ENCODE results near the gene PCBP4. TPM values are rescaled to one million over a fixed set of nuclear protein-coding genes. Genes with fewer than 3 reads are reported as not detected.

Gene PCBP4
- total RNA-seq = 20.1 and 26.0 TPM in 2 replicates

DNA sequence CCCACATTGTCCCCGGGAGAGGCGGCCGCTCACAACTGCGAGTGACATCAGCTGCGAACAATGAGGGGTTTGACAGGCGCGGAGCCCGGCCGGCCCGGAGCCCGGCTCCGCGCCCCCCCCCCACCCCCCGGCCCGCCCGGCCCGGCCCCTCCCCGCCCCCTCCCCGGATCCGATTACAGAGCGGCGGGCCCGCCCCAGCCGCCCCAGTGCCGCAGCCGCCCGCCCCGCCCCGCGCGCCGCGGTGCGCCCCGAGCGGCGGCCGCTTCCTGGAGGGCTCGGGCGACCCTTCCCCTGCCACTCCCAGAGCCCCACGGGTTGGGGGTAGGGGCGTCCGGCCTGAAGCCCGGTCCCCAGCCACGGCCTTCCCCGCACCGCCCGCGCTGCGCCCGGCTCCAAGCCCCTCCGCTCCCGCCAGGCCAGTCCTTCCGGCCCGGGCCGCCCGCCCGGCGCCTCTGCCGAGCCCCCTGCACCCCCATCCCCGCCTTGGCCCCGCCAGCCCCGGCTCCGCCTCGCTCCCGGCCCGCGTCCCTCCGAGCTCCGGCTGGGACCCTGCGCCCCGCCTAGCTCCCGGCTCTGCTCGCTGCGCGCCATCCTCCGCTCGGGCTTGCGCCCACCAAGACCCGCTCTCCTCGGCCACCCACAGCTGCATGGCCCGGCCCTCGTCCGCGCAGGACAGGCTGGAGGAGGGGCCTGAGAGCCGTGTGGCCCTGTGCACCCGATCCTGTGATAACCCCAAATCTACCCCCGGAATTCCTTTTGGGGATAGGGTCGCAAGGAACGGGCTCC is at the start of gene PCBP4:
TSS of gene PCBP4 (minus strand) at position 71 of the 786 bp plus-strand sequence. CDS start 6,214 bp downstream, outside the sequence.

DNA sequence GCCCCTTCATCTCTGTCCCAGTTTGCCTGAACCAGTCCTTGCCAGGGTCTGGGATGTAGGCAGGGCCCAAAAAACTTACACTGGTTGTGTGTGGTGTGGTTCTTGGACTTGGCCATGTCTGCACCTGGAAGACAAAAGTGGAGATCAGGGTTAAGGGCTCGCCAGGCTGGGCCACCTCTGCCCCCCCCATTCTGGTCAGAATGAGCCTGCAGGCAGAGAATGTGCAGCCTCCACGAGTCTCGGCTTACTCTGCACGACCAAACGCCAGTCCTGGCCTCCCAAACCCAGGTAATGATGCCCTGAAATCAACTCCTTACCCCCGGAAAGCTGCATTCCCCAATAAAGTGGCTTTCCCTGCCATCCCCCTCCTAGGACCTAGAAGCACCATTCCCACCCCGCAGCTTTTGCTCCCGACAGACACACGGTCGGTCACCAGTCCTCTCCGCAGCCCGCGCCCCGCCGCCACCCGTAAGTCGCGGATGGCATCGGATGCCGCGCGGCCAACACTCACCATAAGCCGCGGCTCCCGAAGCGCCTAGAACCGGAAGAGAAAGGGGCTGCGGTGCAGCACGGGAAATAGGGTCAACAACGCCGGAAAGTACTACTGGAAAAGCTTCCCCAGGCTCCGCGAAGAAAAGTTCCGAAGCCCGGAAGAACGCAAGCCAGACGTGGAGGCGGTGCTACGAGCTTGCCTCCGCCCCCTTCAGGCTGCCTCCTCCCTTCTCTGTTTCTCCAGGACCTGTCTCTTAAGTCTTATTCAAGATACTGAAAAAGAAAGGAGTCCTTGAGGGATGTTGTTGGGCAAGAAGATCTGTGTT is 28.3 kb upstream of the PCBP4 start, which contains the start of gene RPL29:
TSS of gene RPL29 (minus strand) at position 550 of the 818 bp plus-strand sequence. CDS start at position 116, 434 bp downstream.

GRCh38 chr3:51982838-51983577 is 15.8 kb upstream of the PCBP4 start, which contains the start of gene ACY1:
ACY1 (plus strand) TSS chr3:51983535; CDS start chr3:51984065, 530 bp downstream.

GRCh38 chr3:51974963-51975851 is 8.0 kb upstream of the PCBP4 start, which contains the start of gene ABHD14A:
ABHD14A (plus strand) TSS chr3:51975064; CDS start chr3:51975136, 72 bp downstream.

DNA sequence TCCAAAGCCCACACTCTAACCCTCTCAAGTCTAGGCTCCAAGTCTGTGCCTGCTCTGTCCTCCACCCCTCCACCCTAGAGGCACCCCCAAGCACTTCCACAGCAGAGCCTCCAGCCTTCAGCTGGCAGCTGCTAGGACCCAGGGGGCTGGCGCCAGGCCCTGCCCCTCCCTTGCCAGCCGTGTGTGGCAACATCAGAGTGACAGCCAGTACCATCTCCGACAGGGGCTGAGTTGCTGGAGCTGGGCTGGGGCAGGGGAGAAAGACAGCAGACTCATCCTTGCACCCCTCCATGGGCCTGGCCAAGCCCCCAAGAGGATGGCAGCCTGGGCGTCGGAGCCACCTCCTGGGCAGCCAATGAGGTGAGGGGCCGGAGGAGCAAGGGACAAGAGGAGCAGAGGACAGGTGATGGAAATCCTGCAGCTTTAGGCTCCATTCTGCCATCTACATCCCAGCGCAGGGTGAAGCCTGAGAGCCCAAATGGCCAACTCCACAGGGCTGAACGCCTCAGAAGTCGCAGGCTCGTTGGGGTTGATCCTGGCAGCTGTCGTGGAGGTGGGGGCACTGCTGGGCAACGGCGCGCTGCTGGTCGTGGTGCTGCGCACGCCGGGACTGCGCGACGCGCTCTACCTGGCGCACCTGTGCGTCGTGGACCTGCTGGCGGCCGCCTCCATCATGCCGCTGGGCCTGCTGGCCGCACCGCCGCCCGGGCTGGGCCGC is 11.9 kb downstream of the PCBP4 start, which contains the start of gene GPR62:
TSS of gene GPR62 (plus strand) at position 207 of the 718 bp plus-strand sequence. CDS start at position 479, 272 bp downstream.

DNA sequence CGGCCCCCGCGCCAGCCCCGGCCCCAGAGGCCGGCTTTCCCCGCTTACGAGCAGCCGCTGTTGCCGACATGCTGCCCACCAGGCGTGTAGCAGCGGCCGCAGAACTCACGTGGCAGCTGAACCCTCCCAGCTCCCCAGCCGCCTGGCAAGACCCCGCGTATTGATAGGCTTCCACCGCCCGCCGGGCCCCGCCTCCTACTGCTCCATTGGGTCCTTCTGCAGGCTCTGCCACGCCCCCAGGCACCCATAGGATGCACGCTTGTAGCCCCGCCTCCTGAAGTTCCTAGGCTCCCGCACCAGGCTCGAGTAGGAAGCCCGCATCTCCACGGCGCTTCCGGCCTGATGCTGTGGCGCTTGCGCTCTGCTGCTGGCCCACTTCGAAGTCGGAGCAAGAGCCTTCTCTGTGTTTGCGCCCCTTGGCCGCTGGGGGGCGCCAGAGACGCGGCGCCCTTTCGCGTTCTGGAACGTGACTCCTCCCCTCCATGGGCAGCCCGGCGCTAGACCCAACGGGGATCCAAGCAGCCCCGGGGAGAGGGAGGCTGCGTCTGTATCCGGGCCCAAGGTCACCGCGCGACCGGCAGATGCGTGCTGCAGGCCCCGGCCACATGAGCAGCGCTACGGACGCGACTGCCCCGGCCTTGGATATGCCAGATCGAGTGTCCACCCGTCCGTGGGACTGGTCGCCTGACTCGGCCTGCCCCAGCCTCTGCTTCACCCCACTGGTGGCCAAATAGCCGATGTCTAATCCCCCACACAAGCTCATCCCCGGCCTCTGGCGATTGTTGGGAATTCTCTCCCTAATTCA is 25.3 kb downstream of the PCBP4 start, which contains the start of the genes PARP3 and RRP9:
TSS of gene PARP3 (plus strand) at position 566 of the 805 bp plus-strand sequence. CDS start 993 bp downstream, outside the sequence.
TSS of gene RRP9 (minus strand) at position 107 of the 805 bp plus-strand sequence. CDS start at position 70, 37 bp downstream.

Other genes with a start within 250 kb of the PCBP4 start
- gene IQCF6, start 188.2 kb downstream of the PCBP4 start, total RNA-seq = not detected in 2 replicates
- gene IQCF2, start 105.8 kb downstream of the PCBP4 start, total RNA-seq = not detected in 2 replicates
- not detected in 2 replicates for gene IQCF5, start 91.9 kb downstream of the PCBP4 start, total RNA-seq
- not detected in 2 replicates for gene IQCF1, start 64.1 kb downstream of the PCBP4 start, total RNA-seq
- gene RRP9, start 25.6 kb downstream of the PCBP4 start, total RNA-seq = 35.4 and 48.5 TPM in 2 replicates
- gene PARP3, start 25.1 kb downstream of the PCBP4 start, total RNA-seq = 7.1 and 7.8 TPM in 2 replicates
- under 0.01 TPM in 1 of 2 replicates, not detected in the other for gene GPR62, start 12.1 kb downstream of the PCBP4 start, total RNA-seq
- 10.1 and 11.6 TPM in 2 replicates for gene ABHD14B, start 6.6 kb upstream of the PCBP4 start, total RNA-seq
- 5.5 and 7.9 TPM in 2 replicates for gene ABHD14A, start 7.6 kb upstream of the PCBP4 start, total RNA-seq
- gene ACY1, start 16.1 kb upstream of the PCBP4 start, total RNA-seq = 15.6 and 19.8 TPM in 2 replicates
- 1,157 and 1,199 TPM in 2 replicates for gene RPL29, start 28.4 kb upstream of the PCBP4 start, total RNA-seq
- 9.6 and 10.4 TPM in 2 replicates for gene DUSP7, start 89.1 kb upstream of the PCBP4 start, total RNA-seq
- 9.1 and 11.4 TPM in 2 replicates for gene POC1A, start 187.0 kb upstream of the PCBP4 start, total RNA-seq
- gene ALAS1, start 230.7 kb upstream of the PCBP4 start, total RNA-seq = 45.1 and 47.1 TPM in 2 replicates

Data from epithelial cell of umbilical artery (primary cell).